PFSK-1 (cell line): ENCODE measurements around the gene MST1R.

ENCODE experiments used
- FOXP2 ChIP-seq: optimal IDR thresholded peaks from 2 replicates; pipeline ENCODE3; 2011; ENCODE audit warnings: borderline replicate concordance, control low read depth, inconsistent platforms; ENCODE audit not compliant: insufficient read depth; ENCODE audit errors: extremely low read length, extremely low read depth
- POLR2AphosphoS5 ChIP-seq: IDR thresholded peaks from 2 replicates; pipeline ENCODE4 v1.6.1; 2012; ENCODE audit warnings: low read depth, mild to moderate bottlenecking, control low read depth, low read length, moderate library complexity
- SIN3A ChIP-seq: IDR thresholded peaks from 2 replicates; pipeline ENCODE4 v1.6.1; 2012; ENCODE audit warnings: mild to moderate bottlenecking, low read length, moderate library complexity, borderline replicate concordance; ENCODE audit not compliant: insufficient read depth
- TAF1 ChIP-seq: IDR thresholded peaks from 2 replicates; pipeline ENCODE4 v1.6.1; 2012; ENCODE audit warnings: low read length, control low read depth, borderline replicate concordance; ENCODE audit not compliant: insufficient read depth
- TF ChIP-seq, protein P1 (sequence below), 2 experiments: IDR thresholded peaks; 2 replicates each; pipeline versions ENCODE4 v1.6.1 to v1.8.0; 2011 to 2012; ENCODE audit warnings: low read depth in 2 of 2, low read length in 2 of 2, control low read depth in 1 of 2, inconsistent platforms in 1 of 2, mild to moderate bottlenecking in 1 of 2, moderate library complexity in 1 of 2; ENCODE audit not compliant: insufficient read depth in 1 of 2

MST1R gene

DNA sequence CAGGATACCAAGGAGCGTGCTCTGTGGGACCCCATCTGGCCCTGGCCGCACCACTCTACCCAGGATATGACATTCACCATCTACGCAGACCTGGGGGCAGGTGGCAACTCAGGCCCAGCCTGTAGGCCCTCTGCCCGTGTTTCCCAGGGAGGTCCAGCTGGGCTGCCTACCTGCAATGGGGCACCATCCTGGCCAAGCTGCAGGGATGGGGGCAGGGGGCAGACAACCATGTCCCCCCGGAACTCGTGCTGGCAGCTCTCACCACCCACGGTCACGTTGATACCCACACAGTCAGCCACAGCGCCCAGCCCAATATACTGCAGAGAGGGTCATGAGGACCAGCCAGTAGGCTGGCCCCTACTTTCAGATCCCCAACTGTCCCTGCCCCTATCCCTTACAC, 7.9 kb downstream of the MST1R start:
- no peak for TF ChIP-seq FOXP2
- TF ChIP-seq, protein P1, sequence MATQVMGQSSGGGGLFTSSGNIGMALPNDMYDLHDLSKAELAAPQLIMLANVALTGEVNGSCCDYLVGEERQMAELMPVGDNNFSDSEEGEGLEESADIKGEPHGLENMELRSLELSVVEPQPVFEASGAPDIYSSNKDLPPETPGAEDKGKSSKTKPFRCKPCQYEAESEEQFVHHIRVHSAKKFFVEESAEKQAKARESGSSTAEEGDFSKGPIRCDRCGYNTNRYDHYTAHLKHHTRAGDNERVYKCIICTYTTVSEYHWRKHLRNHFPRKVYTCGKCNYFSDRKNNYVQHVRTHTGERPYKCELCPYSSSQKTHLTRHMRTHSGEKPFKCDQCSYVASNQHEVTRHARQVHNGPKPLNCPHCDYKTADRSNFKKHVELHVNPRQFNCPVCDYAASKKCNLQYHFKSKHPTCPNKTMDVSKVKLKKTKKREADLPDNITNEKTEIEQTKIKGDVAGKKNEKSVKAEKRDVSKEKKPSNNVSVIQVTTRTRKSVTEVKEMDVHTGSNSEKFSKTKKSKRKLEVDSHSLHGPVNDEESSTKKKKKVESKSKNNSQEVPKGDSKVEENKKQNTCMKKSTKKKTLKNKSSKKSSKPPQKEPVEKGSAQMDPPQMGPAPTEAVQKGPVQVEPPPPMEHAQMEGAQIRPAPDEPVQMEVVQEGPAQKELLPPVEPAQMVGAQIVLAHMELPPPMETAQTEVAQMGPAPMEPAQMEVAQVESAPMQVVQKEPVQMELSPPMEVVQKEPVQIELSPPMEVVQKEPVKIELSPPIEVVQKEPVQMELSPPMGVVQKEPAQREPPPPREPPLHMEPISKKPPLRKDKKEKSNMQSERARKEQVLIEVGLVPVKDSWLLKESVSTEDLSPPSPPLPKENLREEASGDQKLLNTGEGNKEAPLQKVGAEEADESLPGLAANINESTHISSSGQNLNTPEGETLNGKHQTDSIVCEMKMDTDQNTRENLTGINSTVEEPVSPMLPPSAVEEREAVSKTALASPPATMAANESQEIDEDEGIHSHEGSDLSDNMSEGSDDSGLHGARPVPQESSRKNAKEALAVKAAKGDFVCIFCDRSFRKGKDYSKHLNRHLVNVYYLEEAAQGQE (IDR thresholded peaks at IDR 0.05; ENCODE audit: insufficient read depth in 1 of 2, low read depth in 2 of 2, low read length in 2 of 2): no peak
- TF ChIP-seq SIN3A: no peak
- no peak for TF ChIP-seq POLR2AphosphoS5
- no peak for TF ChIP-seq TAF1

DNA sequence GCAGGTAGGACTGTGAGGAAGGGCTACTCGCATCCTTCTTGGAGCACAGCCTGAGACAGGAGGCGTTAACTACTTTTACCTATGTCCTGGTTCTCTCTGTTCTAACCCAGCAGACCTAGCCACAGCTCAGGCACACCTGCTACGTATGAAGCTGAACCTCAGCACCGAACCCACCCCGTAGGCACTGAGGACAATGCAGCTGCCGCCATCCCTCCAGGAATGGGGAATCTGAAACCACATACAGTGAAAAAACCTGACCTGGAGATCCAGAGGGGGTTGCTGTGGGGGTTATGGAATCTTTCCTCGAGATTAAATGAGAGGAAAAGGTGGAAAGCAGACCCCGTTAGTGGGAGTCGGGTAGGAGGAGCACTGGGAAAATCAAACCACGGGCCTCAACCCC, 14.4 kb downstream of the MST1R start:
- TF ChIP-seq FOXP2 (no peak), SIN3A (no peak), TAF1 (no peak), POLR2AphosphoS5 (no peak)
- TF ChIP-seq, protein P1 (IDR thresholded peaks at IDR 0.05; ENCODE audit: insufficient read depth in 1 of 2, low read depth in 2 of 2, low read length in 2 of 2): no peak

DNA sequence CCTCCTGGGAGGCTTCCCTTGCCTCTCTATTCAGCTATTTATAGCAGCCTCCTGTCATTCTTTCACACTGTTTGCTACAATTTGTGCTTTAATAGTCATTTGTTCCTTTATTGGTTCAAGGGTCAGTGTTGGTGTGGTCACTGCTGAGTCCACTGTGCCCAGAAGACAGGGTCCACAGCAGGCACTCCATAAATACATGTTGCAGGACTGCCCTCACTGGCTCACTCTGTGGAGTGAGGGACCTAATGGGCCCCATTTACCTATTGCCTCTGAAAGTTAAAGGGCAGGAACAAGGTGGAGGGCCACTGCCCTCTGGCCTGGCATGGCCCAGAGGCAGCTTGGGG, 16.8 kb downstream of the MST1R start:
- TF ChIP-seq TAF1 (no peak), POLR2AphosphoS5 (no peak), FOXP2 (no peak), SIN3A (no peak)
- TF ChIP-seq, protein P1 (IDR thresholded peaks at IDR 0.05; ENCODE audit: insufficient read depth in 1 of 2, low read depth in 2 of 2, low read length in 2 of 2): no peak

DNA sequence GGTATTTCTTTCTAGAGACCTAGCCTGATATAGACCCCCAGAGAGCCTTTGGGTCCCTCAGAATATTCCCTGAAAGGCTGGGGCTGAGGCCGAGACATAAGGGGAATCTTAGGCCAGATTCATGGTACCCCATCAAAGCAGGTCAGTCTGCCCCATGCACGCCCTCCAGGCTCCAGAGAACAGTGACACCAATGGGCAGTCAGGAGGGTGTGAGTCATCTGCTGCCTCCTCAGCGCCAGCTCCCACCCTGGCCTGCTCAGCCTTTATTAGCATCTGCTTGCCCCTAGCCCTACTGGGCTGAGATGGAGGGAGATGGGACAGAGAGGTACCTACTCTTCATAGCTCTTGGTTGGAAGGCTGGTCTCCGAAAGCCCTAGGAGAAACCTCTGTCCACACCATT, 19.7 kb downstream of the MST1R start:
- TF ChIP-seq, protein P1 (IDR thresholded peaks at IDR 0.05; ENCODE audit: insufficient read depth in 1 of 2, low read depth in 2 of 2, low read length in 2 of 2): no peak
- TF ChIP-seq TAF1 (no peak), POLR2AphosphoS5 (no peak), FOXP2 (no peak), SIN3A (no peak)

DNA sequence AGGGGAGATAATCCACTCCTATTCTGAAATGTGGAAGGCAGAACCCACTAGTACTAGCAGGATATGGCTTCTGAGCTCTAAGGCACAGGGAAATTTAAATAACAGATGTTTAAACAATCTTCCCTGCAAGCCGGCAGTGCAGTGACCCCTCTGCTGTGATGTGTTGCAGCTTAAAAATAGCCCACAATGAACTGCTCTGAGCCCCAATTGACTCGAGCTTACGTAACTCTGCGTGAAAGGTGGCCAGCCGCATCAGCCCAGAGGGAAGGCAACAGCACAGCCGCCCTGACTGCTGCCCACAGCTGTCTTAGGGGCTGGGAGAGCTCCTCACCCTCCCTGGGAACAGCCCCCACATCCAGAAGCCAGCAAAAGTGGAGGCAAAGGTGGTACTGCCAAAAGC, 21.5 kb downstream of the MST1R start:
- TF ChIP-seq FOXP2 (no peak), SIN3A (no peak), POLR2AphosphoS5 (no peak), TAF1 (no peak)
- TF ChIP-seq, protein P1 (IDR thresholded peaks at IDR 0.05; ENCODE audit: insufficient read depth in 1 of 2, low read depth in 2 of 2, low read length in 2 of 2): no peak
